ENCODE measurements around the gene HMCN1.

Gene HMCN1

GRCh38 chr1:186225096-186225495 lies 490.9 kb downstream of the HMCN1 start:
- Histone ChIP-seq H3K27ac (no peak overlapping the region), H3K4me3 (no peak overlapping the region), H3K4me2 (no peak overlapping the region), H3K4me1 (no peaks in the 10 kb centered on the region), H3K9me3 (no peaks in the 10 kb centered on the region), H3K27me3 (no peaks in the 10 kb centered on the region), H3K36me3 (no peaks in the 10 kb centered on the region), H4K20me1 (no peaks in the 10 kb centered on the region), H3K9ac (no peak overlapping the region)
- TF ChIP-seq Cebpa-rat (IDR thresholded peaks at IDR 0.05), result no peak

DNA sequence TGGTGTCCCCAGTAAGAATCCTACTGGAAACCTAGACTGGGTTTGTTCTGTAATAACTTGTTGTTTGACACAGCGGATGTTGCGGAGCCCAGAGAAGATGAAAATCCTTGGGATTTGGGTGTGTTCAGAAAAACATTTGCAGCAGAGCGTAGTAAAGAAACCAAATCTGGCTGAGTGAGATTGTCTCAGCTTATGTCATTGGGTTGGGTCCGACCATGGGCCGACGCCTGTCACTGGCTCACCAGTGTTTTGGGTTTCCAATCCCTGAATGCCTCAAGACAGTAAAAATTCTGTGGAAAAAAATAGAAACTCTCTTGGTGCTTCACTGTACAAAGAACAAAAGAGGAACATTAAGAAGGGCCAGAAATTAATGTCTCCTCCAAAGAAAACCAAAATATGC lies 494.6 kb downstream of the HMCN1 start:
- Histone ChIP-seq H3K36me3 (no peaks in the 10 kb centered on the region), H3K4me3 (no peak overlapping the region), H3K4me2 (no peak overlapping the region), H3K27me3 (no peaks in the 10 kb centered on the region), H3K9me3 (no peaks in the 10 kb centered on the region), H3K9ac (no peak overlapping the region), H4K20me1 (no peaks in the 10 kb centered on the region), H3K4me1 (no peaks in the 10 kb centered on the region), H3K27ac (no peak overlapping the region)
- no peak for TF ChIP-seq Cebpa-rat (IDR thresholded peaks at IDR 0.05)

DNA sequence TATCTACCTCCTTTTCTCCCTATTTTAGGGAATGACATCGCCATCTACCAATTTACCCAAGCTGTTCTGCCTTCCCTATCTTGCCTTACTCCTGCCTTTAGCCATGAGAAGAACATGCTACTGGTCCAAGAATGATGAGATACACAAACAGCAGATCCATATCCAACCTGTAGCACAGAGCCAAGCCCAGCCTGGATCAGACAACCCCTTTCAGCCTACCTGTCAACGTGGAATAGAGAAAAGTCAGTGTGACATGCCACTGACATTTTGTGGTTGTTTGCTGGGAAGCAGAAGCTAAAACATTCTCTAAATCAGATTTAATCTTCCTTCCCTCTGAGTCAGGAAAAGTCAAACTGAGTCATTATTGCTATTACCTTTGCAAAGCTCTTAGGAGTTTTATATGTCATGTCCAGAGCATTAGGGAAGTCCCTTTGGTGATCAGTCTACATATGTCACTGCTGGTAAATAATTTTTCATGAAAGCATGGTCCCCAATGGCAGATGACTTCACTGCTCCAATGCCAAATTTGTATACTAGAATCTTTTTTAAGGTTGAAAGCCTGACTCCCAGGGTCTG lies 497.8 kb downstream of the HMCN1 start:
- Histone ChIP-seq H3K4me1 (no peaks in the 10 kb centered on the region), H3K27me3 (no peaks in the 10 kb centered on the region), H3K9ac (no peak overlapping the region), H3K27ac (no peak overlapping the region), H3K36me3 (no peaks in the 10 kb centered on the region), H4K20me1 (no peaks in the 10 kb centered on the region), H3K4me2 (no peak overlapping the region), H3K9me3 (no peaks in the 10 kb centered on the region), H3K4me3 (no peak overlapping the region)
- TF ChIP-seq Cebpa-rat (IDR thresholded peaks at IDR 0.05), result no peak

- Histone ChIP-seq H3K4me3 (no peak overlapping the region), H3K9me3 (no peaks in the 10 kb centered on the region), H3K27me3 (no peaks in the 10 kb centered on the region), H3K36me3 (no peaks in the 10 kb centered on the region), H3K4me2 (no peak overlapping the region), H3K27ac (no peak overlapping the region), H4K20me1 (no peaks in the 10 kb centered on the region), H3K4me1 (no peaks in the 10 kb centered on the region), H3K9ac (no peak overlapping the region)
- TF ChIP-seq Cebpa-rat (IDR thresholded peaks at IDR 0.05), result no peak
Measured at GRCh38 chr1:186234976-186235686, 500.9 kb downstream of the HMCN1 start.

GRCh38 chr1:186235696-186236095 lies 501.5 kb downstream of the HMCN1 start:
- no peak overlapping the region for H3K4me2 ChIP-seq
- no peaks in the 10 kb centered on the region for H3K27me3 ChIP-seq
- no peaks in the 10 kb centered on the region for H3K4me1 ChIP-seq
- H3K4me3 ChIP-seq, result no peak overlapping the region
- H3K9ac ChIP-seq, result no peak overlapping the region
- no peaks in the 10 kb centered on the region for H3K9me3 ChIP-seq
- H3K36me3 ChIP-seq, result no peaks in the 10 kb centered on the region
- no peaks in the 10 kb centered on the region for H4K20me1 ChIP-seq
- no peak overlapping the region for H3K27ac ChIP-seq
- TF ChIP-seq Cebpa-rat (IDR thresholded peaks at IDR 0.05), result no peak

GRCh38 chr1:186236921-186237320 lies 502.7 kb downstream of the HMCN1 start:
- Histone ChIP-seq H3K4me3 (no peak overlapping the region), H3K9me3 (no peaks in the 10 kb centered on the region), H3K4me2 (no peak overlapping the region), H3K4me1 (no peaks in the 10 kb centered on the region), H4K20me1 (no peaks in the 10 kb centered on the region), H3K9ac (no peak overlapping the region), H3K36me3 (no peaks in the 10 kb centered on the region), H3K27ac (no peak overlapping the region), H3K27me3 (no peaks in the 10 kb centered on the region)
- TF ChIP-seq Cebpa-rat (IDR thresholded peaks at IDR 0.05), result no peak

DNA sequence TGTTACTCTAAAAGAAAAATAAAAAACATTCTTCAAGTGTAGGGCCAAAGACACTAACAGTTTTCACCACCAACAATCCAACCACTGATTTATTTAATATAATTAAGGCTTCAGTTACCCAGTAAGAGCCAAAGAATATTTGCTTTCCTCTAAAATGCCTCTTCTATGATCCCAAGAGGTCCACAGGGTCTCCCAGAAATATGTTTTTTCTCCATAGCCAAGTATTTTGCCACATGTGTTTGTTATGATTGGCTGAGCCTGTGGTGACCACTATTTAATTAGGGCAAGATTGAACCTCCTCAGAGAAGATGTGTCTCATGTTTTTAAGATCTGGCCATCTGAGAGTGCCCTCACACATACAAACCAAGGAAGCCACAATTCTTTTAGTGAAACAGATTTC lies 505.0 kb downstream of the HMCN1 start:
- Histone ChIP-seq H3K4me2 (no peak overlapping the region), H3K4me3 (no peak overlapping the region), H4K20me1 (no peaks in the 10 kb centered on the region), H3K9ac (no peak overlapping the region), H3K27me3 (no peaks in the 10 kb centered on the region), H3K9me3 (no peaks in the 10 kb centered on the region), H3K27ac (no peak overlapping the region), H3K4me1 (no peaks in the 10 kb centered on the region), H3K36me3 (no peaks in the 10 kb centered on the region)
- TF ChIP-seq Cebpa-rat (IDR thresholded peaks at IDR 0.05), result no peak

- Histone ChIP-seq H3K4me2 (no peak overlapping the region), H3K4me1 (no peaks in the 10 kb centered on the region), H3K27me3 (no peaks in the 10 kb centered on the region), H4K20me1 (no peaks in the 10 kb centered on the region), H3K4me3 (no peak overlapping the region), H3K36me3 (no peaks in the 10 kb centered on the region), H3K9me3 (peaks cover 3% of the 10 kb centered on the region; the same call in 1 of the 2 replicates), H3K27ac (no peak overlapping the region), H3K9ac (no peak overlapping the region)
- TF ChIP-seq Cebpa-rat (IDR thresholded peaks at IDR 0.05), result no peak
Measured at GRCh38 chr1:186240436-186240835, 506.2 kb downstream of the HMCN1 start.
